ENCODE results near the gene MAPK4.

The MAPK4 gene

DNA sequence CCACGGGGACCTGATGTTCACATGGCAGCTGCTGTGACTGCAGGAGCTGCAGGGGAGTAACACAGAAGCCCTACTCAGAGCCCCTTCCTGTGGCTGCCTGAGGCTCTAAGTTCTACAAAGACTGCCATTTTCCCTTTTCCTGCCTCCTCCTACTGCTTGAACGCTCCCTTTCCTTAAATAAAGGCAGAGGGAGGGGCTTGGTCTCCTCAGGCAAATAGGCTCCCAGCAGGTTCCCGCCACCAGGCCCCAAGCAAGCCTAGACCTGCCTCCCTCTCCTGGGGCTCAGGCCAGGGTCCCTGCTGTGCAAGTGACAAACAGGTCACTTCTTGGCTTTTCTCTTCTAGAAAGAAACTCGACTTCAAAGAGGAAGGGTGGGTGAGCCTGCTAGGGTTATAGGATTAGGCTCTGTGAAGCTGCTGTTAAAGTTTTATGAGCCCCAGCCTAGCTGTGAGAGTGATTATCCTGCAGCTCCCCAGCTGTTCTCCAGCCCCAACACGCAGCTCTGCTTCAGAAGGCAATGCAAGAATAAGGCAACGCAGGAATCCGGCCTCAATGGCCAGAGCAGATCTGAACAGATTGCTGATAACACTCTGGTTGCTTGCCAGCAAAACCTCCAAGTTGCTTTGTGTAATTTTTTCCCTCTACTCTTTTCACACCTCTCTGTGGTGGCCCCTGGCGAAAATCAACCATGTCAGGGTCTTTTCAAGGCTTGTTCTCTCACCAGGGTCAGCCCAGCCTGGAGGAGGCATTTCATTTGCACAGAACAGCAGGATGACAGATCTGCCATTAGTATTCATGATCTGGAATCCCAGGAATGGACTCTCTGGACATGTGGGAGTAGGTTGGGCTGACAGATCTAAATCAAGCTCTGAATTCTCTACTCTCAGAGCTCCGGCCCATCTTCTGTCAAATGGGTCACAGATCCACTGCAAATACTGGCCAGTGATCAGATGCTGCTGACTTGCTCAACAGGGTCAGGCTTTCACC lies 188.6 kb downstream of the MAPK4 start (continued):
- peak; percentile 87 for TF ChIP-seq SCRT1 (tag by site-specific recombination; IDR thresholded peaks at IDR 0.05; ENCODE audit: borderline replicate concordance)
- TF ChIP-seq GLI4 (tag by site-specific recombination; IDR thresholded peaks at IDR 0.05): no peak
- TF ChIP-seq ZNF19 (tag by site-specific recombination; IDR thresholded peaks at IDR 0.05; ENCODE audit: low read depth): peak; percentile 96
- no peak for TF ChIP-seq ZNF10 (tag by site-specific recombination; IDR thresholded peaks at IDR 0.05)
- TF ChIP-seq ZNF677 (tag by site-specific recombination; IDR thresholded peaks at IDR 0.05): no peak; the same call in 1 of the 2 replicates
- TF ChIP-seq, protein P1, sequence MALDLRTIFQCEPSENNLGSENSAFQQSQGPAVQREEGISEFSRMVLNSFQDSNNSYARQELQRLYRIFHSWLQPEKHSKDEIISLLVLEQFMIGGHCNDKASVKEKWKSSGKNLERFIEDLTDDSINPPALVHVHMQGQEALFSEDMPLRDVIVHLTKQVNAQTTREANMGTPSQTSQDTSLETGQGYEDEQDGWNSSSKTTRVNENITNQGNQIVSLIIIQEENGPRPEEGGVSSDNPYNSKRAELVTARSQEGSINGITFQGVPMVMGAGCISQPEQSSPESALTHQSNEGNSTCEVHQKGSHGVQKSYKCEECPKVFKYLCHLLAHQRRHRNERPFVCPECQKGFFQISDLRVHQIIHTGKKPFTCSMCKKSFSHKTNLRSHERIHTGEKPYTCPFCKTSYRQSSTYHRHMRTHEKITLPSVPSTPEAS (tag by site-specific recombination; IDR thresholded peaks at IDR 0.05): no peak
- TF ChIP-seq, protein P2, sequence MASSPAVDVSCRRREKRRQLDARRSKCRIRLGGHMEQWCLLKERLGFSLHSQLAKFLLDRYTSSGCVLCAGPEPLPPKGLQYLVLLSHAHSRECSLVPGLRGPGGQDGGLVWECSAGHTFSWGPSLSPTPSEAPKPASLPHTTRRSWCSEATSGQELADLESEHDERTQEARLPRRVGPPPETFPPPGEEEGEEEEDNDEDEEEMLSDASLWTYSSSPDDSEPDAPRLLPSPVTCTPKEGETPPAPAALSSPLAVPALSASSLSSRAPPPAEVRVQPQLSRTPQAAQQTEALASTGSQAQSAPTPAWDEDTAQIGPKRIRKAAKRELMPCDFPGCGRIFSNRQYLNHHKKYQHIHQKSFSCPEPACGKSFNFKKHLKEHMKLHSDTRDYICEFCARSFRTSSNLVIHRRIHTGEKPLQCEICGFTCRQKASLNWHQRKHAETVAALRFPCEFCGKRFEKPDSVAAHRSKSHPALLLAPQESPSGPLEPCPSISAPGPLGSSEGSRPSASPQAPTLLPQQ (tag by site-specific recombination; IDR thresholded peaks at IDR 0.05): peak; percentile 89
- no peak for TF ChIP-seq ZNF777 (tag by site-specific recombination; IDR thresholded peaks at IDR 0.05; ENCODE audit: borderline replicate concordance)
- peak; percentile 43; the same call in 1 of the 2 replicates for TF ChIP-seq ZBTB20 (tag by site-specific recombination; IDR thresholded peaks at IDR 0.05)
- no peak for TF ChIP-seq RBAK (tag by site-specific recombination; IDR thresholded peaks at IDR 0.05)
- TF ChIP-seq ZNF184 (tag by site-specific recombination; IDR thresholded peaks at IDR 0.05): no peak
- TF ChIP-seq, protein P3, sequence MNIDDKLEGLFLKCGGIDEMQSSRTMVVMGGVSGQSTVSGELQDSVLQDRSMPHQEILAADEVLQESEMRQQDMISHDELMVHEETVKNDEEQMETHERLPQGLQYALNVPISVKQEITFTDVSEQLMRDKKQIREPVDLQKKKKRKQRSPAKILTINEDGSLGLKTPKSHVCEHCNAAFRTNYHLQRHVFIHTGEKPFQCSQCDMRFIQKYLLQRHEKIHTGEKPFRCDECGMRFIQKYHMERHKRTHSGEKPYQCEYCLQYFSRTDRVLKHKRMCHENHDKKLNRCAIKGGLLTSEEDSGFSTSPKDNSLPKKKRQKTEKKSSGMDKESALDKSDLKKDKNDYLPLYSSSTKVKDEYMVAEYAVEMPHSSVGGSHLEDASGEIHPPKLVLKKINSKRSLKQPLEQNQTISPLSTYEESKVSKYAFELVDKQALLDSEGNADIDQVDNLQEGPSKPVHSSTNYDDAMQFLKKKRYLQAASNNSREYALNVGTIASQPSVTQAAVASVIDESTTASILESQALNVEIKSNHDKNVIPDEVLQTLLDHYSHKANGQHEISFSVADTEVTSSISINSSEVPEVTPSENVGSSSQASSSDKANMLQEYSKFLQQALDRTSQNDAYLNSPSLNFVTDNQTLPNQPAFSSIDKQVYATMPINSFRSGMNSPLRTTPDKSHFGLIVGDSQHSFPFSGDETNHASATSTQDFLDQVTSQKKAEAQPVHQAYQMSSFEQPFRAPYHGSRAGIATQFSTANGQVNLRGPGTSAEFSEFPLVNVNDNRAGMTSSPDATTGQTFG (tag by site-specific recombination; IDR thresholded peaks at IDR 0.05; ENCODE audit: borderline replicate concordance): no peak
- TF ChIP-seq KLF16 (tag by site-specific recombination; IDR thresholded peaks at IDR 0.05): no peak
- TF ChIP-seq ZNF837 (tag by site-specific recombination; IDR thresholded peaks at IDR 0.05): no peak
- peak; percentile 63; the same call in 1 of the 2 replicates for TF ChIP-seq ZEB2 (tag by site-specific recombination; IDR thresholded peaks at IDR 0.05)
- no peak for TF ChIP-seq SALL2 (tag by site-specific recombination; IDR thresholded peaks at IDR 0.05; ENCODE audit: borderline replicate concordance)
- peak; percentile 84 for TF ChIP-seq GLI2 (tag by site-specific recombination; IDR thresholded peaks at IDR 0.05; ENCODE audit: borderline replicate concordance, low read depth)
- TF ChIP-seq SP3 (tag by site-specific recombination; IDR thresholded peaks at IDR 0.05): no peak
- TF ChIP-seq MZF1 (tag by site-specific recombination; IDR thresholded peaks at IDR 0.05; ENCODE audit: borderline replicate concordance): peak; percentile 95
- TF ChIP-seq ZNF626 (tag by site-specific recombination; IDR thresholded peaks at IDR 0.05): no peak
- no peak for TF ChIP-seq ZNF16 (tag by site-specific recombination; IDR thresholded peaks at IDR 0.05; ENCODE audit: low read depth)
- TF ChIP-seq FEZF1 (tag by site-specific recombination; IDR thresholded peaks at IDR 0.05): peak; percentile 98
- TF ChIP-seq ZNF660 (tag by site-specific recombination; IDR thresholded peaks at IDR 0.05): peak; percentile 83; the same call in 1 of the 2 replicates
- TF ChIP-seq TRIM28 (IDR thresholded peaks at IDR 0.05; ENCODE audit: borderline replicate concordance, low read length): peak; percentile 94
- no peak; the same call in 1 of the 2 replicates for TF ChIP-seq ZNF394 (tag by site-specific recombination; IDR thresholded peaks at IDR 0.05; ENCODE audit: borderline replicate concordance)
- TF ChIP-seq ZNF24 (tag by site-specific recombination; IDR thresholded peaks at IDR 0.05): 0 out of 2 replicates have a peak, but pooled peaks have one; percentile 82
- TF ChIP-seq ZNF792 (tag by site-specific recombination; IDR thresholded peaks at IDR 0.05): no peak
- TF ChIP-seq YY2 (tag by site-specific recombination; IDR thresholded peaks at IDR 0.05): peak; percentile 42; the same call in 1 of the 2 replicates
- TF ChIP-seq, protein P4, sequence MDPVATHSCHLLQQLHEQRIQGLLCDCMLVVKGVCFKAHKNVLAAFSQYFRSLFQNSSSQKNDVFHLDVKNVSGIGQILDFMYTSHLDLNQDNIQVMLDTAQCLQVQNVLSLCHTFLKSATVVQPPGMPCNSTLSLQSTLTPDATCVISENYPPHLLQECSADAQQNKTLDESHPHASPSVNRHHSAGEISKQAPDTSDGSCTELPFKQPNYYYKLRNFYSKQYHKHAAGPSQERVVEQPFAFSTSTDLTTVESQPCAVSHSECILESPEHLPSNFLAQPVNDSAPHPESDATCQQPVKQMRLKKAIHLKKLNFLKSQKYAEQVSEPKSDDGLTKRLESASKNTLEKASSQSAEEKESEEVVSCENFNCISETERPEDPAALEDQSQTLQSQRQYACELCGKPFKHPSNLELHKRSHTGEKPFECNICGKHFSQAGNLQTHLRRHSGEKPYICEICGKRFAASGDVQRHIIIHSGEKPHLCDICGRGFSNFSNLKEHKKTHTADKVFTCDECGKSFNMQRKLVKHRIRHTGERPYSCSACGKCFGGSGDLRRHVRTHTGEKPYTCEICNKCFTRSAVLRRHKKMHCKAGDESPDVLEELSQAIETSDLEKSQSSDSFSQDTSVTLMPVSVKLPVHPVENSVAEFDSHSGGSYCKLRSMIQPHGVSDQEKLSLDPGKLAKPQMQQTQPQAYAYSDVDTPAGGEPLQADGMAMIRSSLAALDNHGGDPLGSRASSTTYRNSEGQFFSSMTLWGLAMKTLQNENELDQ (tag by site-specific recombination; IDR thresholded peaks at IDR 0.05; ENCODE audit: low read depth): no peak

Data from HEK293 (cell line).